SK-N-SH treated with all-trans-retinoic acid at 6 μM for 48 hours (cell line): Measurements from ENCODE around the gene SYNE1.

Source experiments
- ATAC-seq: fragments of 200-7000 bp; cut with Tn5 transposase; 3 replicates; pipeline ENCODE4 v1.9.1; 2020; ENCODE audit warnings: mild to moderate bottlenecking, moderate library complexity
- ARNTL ChIP-seq: fragments of 450-650 bp; formaldehyde crosslinking; IDR thresholded peaks from 2 replicates; pipeline ENCODE4 v1.5.0; 2020; ENCODE audit warnings: low read depth, mild to moderate bottlenecking, moderate library complexity, borderline replicate concordance
- CSDC2 ChIP-seq: fragments of 250-450 bp; sonication (Bioruptor Pico); IDR thresholded peaks from 2 replicates; pipeline ENCODE4 v1.5.0; 2020; ENCODE audit warnings: mild to moderate bottlenecking, moderate library complexity
- ISL1 ChIP-seq: fragments of 250-450 bp; sonication (Bioruptor Pico); IDR thresholded peaks from 2 replicates; pipeline ENCODE4 v2.1.2; 2022; ENCODE audit warnings: mild to moderate bottlenecking, moderate library complexity
- POU6F1 ChIP-seq: fragments of 250-450 bp; sonication (Bioruptor Pico); IDR thresholded peaks from 2 replicates; pipeline ENCODE4 v1.8.0; 2021; ENCODE audit warnings: low read depth, mild to moderate bottlenecking, moderate library complexity, borderline replicate concordance
- PPARA ChIP-seq: fragments of 250-450 bp; sonication (Bioruptor Pico); IDR thresholded peaks from 2 replicates; pipeline ENCODE4 v1.5.0; 2020; ENCODE audit warnings: mild to moderate bottlenecking, borderline replicate concordance
- RARB ChIP-seq: fragments of 250-450 bp; sonication (Bioruptor Pico); IDR thresholded peaks from 2 replicates; pipeline ENCODE4 v1.8.0; 2021; ENCODE audit warnings: mild to moderate bottlenecking, moderate library complexity
- SNAI2 ChIP-seq: fragments of 250-450 bp; sonication (Bioruptor Pico); IDR thresholded peaks from 2 replicates; pipeline ENCODE4 v1.5.0; 2020; ENCODE audit warnings: mild to moderate bottlenecking, moderate library complexity
- TCF4 ChIP-seq: fragments of 250-450 bp; sonication (Bioruptor Pico); IDR thresholded peaks from 2 replicates; pipeline ENCODE4 v1.8.0; 2021; ENCODE audit warnings: mild to moderate bottlenecking, moderate library complexity, borderline replicate concordance
- TSHZ2 ChIP-seq: fragments of 250-450 bp; sonication (Bioruptor Pico); IDR thresholded peaks from 2 replicates; pipeline ENCODE4 v1.5.0; 2020; ENCODE audit warnings: mild to moderate bottlenecking, moderate library complexity
- ZC3H10 ChIP-seq: fragments of 250-450 bp; sonication (Bioruptor Pico); IDR thresholded peaks from 2 replicates; pipeline ENCODE4 v1.5.1; 2021; ENCODE audit warnings: mild to moderate bottlenecking, moderate library complexity
- ZFP3 ChIP-seq: fragments of 250-450 bp; sonication (Bioruptor Pico); IDR thresholded peaks from 2 replicates; pipeline ENCODE4 v1.5.0; 2020; ENCODE audit warnings: mild to moderate bottlenecking, moderate library complexity
- ZFP30 ChIP-seq: fragments of 450-650 bp; formaldehyde crosslinking; IDR thresholded peaks from 2 replicates; pipeline ENCODE4 v1.5.0; 2022; ENCODE audit warnings: mild to moderate bottlenecking, moderate library complexity
- ZNF70 ChIP-seq: fragments of 450-650 bp; formaldehyde crosslinking; IDR thresholded peaks from 2 replicates; pipeline ENCODE4 v1.5.0; 2020; ENCODE audit warnings: mild to moderate bottlenecking, moderate library complexity
- ZNF8 ChIP-seq: fragments of 450-650 bp; formaldehyde crosslinking; IDR thresholded peaks from 2 replicates; pipeline ENCODE4 v1.5.0; 2020; ENCODE audit warnings: mild to moderate bottlenecking, moderate library complexity
- TF ChIP-seq, protein P1 (sequence below): fragments of 250-450 bp; sonication (Bioruptor Pico); IDR thresholded peaks from 2 replicates; pipeline ENCODE4 v1.5.1; 2020; ENCODE audit warnings: low read depth, mild to moderate bottlenecking, moderate library complexity

Gene SYNE1

GRCh38 chr6:152391179-152391880 is 245.8 kb downstream of the SYNE1 start:
- ATAC-seq = peak; percentile 87

GRCh38 chr6:152387091-152387490 is 250.1 kb downstream of the SYNE1 start:
- no peak for ATAC-seq
- no peak for TF ChIP-seq ARNTL (CRISPR knock-in tag)
- TF ChIP-seq ZNF70 (CRISPR knock-in tag) = no peak
- TF ChIP-seq, protein P1, sequence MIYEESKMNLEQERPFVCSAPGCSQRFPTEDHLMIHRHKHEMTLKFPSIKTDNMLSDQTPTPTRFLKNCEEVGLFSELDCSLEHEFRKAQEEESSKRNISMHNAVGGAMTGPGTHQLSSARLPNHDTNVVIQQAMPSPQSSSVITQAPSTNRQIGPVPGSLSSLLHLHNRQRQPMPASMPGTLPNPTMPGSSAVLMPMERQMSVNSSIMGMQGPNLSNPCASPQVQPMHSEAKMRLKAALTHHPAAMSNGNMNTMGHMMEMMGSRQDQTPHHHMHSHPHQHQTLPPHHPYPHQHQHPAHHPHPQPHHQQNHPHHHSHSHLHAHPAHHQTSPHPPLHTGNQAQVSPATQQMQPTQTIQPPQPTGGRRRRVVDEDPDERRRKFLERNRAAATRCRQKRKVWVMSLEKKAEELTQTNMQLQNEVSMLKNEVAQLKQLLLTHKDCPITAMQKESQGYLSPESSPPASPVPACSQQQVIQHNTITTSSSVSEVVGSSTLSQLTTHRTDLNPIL = no peak
- TF ChIP-seq CSDC2 (CRISPR knock-in tag) = no peak
- no peak for TF ChIP-seq ZC3H10 (CRISPR knock-in tag)
- TF ChIP-seq TCF4 (CRISPR knock-in tag) = no peak
- TF ChIP-seq PPARA (CRISPR knock-in tag) = no peak
- TF ChIP-seq, all 23 proteins: peak for 0

More at GRCh38 chr6:152391179-152391880, 245.8 kb downstream of the SYNE1 start:
- TF ChIP-seq ISL1 = peak; percentile 79
- no peak for TF ChIP-seq ZFP3 (CRISPR knock-in tag)
- TF ChIP-seq TSHZ2 (CRISPR knock-in tag) = no peak
- no peak for TF ChIP-seq ZNF70 (CRISPR knock-in tag)

DNA sequence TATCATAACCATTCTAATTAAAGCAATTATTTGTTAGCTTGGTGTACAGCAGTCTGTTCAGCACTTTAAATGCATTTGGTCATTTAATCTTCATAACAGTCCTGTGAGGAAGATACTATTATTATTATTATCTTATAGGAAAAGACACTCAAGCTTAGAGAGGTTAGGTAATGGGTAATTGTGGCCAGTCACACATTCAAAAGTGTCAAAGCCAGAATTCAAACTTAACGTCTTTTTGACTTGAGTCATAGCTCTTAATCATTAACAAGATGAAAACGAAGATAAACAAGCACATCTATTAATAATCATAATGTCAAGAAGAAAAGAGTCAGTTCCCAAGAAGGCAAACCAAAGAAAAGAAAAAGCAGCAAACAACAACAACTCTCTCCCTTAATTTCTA is 251.0 kb downstream of the SYNE1 start:
- no peak for ATAC-seq
- TF ChIP-seq ARNTL (CRISPR knock-in tag) = no peak
- no peak for TF ChIP-seq ZFP30 (CRISPR knock-in tag)
- TF ChIP-seq ZNF70 (CRISPR knock-in tag) = no peak
- no peak for TF ChIP-seq ZC3H10 (CRISPR knock-in tag)
- TF ChIP-seq ZNF8 (CRISPR knock-in tag) = no peak
- TF ChIP-seq ZFP3 (CRISPR knock-in tag) = no peak
- TF ChIP-seq TCF4 (CRISPR knock-in tag) = no peak
- no peak for TF ChIP-seq POU6F1 (CRISPR knock-in tag)
- TF ChIP-seq, protein P1 = no peak
- no peak for TF ChIP-seq SNAI2 (CRISPR knock-in tag)
- TF ChIP-seq CSDC2 (CRISPR knock-in tag) = no peak
- no peak for TF ChIP-seq RARB (CRISPR knock-in tag)

DNA sequence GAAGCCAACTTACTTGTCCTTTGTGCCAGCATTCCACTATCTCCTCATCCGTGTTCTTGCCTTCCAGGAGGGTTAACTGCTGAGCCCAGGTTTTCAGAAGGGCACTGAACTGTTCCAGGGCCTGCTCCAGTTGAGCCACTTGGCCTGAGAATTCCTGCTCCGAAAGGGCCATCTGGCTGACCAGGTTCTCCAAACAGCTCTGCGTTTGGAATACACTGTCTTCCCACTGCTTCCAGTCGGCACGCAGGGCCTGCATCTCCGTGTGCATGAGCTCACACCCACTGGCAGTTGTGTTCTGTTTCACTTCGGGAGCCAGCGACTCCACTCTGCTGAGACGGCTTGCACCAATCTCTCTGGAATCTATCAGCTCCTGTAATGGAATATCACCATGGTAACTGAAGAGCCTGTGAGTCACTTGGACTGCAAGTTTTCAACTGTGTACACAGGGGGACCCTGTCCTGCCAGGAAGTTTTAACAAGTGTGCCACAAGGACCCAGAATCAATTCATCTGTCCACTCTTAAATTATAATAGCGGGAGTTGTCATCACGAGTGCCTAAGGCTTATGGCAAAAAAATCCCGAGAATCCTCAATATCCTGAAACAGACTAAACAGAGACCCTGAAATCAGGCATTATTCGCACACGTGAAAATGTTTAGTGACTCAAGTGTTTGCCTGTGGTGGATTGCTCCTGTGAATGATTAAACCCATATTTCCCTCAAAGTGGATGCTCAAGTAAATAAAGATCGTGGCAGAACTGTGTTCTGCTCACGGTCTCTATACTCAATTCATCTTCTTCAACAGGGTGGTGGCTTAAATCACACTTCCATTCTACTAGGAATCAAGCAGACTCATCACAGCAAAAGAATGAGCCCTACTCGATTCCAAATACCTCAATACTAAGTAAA is 255.9 kb downstream of the SYNE1 start:
- ATAC-seq = peak; percentile 89
- TF ChIP-seq TCF4 (CRISPR knock-in tag) (no peak; the same call in 1 of the 2 replicates), ZFP30 (CRISPR knock-in tag) (no peak), CSDC2 (CRISPR knock-in tag) (peak; percentile 57; the same call in 1 of the 2 replicates), ZNF70 (CRISPR knock-in tag) (no peak), ISL1 (peak; percentile 52; the same call in 1 of the 2 replicates), POU6F1 (CRISPR knock-in tag) (no peak), ZFP3 (CRISPR knock-in tag) (peak; percentile 27; the same call in 1 of the 2 replicates)
- TF ChIP-seq, protein P1 = no peak
